B cell (primary cell): ENCODE measurements around the gene LAMA3. TPM values are rescaled to one million over a fixed set of nuclear protein-coding genes. Genes with fewer than 3 reads are reported as not detected.

ENCODE experiments used
- ATAC-seq: fragments of 200-7000 bp; cut with Tn5 transposase; one replicate; pipeline ENCODE4 v1.10.0; 2021; ENCODE audit warnings: low read depth, mild to moderate bottlenecking, moderate number of reproducible peaks, moderate library complexity
- CTCF ChIA-PET: fragments of 350-600 bp; sonication (Branson Sonifier 250); formaldehyde crosslinking; loops from one replicate; lab custom pipeline; 2021; ENCODE audit warnings: antibody characterized with exemption, inconsistent platforms; lab: Charles Lee
- POLR2A ChIA-PET: fragments of 350-600 bp; sonication (Branson Sonifier 250); formaldehyde crosslinking; loops from one replicate; lab custom pipeline; 2021; ENCODE audit warnings: antibody characterized with exemption; lab: Charles Lee
- DNase-seq: peaks from one replicate; pipeline ENCODE4 v3.0.0; 2013
- H2AFZ ChIP-seq: 2 replicates; pipeline ENCODE4 v1.6.1; 2012; ENCODE audit warnings: mild to moderate bottlenecking, low read depth, low read length; ENCODE audit not compliant: insufficient read depth, poor library complexity, severe bottlenecking
- H3K27ac ChIP-seq, 2 donors: 1 replicate in 1 of 2; 2 replicates in 1 of 2; pipeline ENCODE4 v1.5.1; 2012 to 2013; ENCODE audit warnings: low read length in 2 of 2, mild to moderate bottlenecking in 2 of 2, moderate library complexity in 1 of 2
- H3K27me3 ChIP-seq, 4 experiments: fragments of 200-600 bp in 1 of 4; sonication (generic) in 1 of 4; replicated peaks in 1 of 4; 1 replicate in 2 of 4; 2 replicates in 2 of 4; pipeline versions ENCODE4 v1.6.1 to v1.7.0; 2013 to 2016; ENCODE audit warnings: low read length in 3 of 4, mild to moderate bottlenecking in 2 of 4, mixed read lengths in 1 of 4, moderate library complexity in 1 of 4; ENCODE audit not compliant: insufficient read depth in 4 of 4, control insufficient read depth in 3 of 4; ENCODE audit errors: control extremely low read depth in 1 of 4
- H3K36me3 ChIP-seq, 2 experiments: replicated peaks in 1 of 2; 1 replicate in 1 of 2; 2 replicates in 1 of 2; pipeline versions ENCODE4 v1.6.1 to v1.7.1; 2013; ENCODE audit warnings: low read length in 1 of 2; ENCODE audit not compliant: insufficient read depth in 2 of 2, control insufficient read depth in 1 of 2; ENCODE audit errors: control extremely low read depth in 1 of 2, extremely low read depth in 1 of 2
- H3K4me1 ChIP-seq, 2 donors: fragments of 200-600 bp in 1 of 2; sonication (generic) in 1 of 2; 1 replicate in 1 of 2; 2 replicates in 1 of 2; pipeline versions ENCODE4 v1.5.1 to v1.6.1; 2013 to 2017; ENCODE audit warnings: low read length in 2 of 2; ENCODE audit not compliant: control insufficient read depth in 2 of 2, insufficient read depth in 2 of 2
- H3K4me2 ChIP-seq: replicated peaks from 2 replicates; pipeline ENCODE3; 2012; ENCODE audit warnings: mild to moderate bottlenecking, low read depth, low read length; ENCODE audit not compliant: poor library complexity, severe bottlenecking
- H3K4me3 ChIP-seq, 5 experiments: fragments of 200-600 bp in 1 of 5; sonication (generic) in 1 of 5; 1 replicate in 3 of 5; 2 replicates in 2 of 5; pipeline versions ENCODE4 v1.5.1 to v1.7.0; 2011 to 2016; ENCODE audit warnings: low read length in 4 of 5, mild to moderate bottlenecking in 4 of 5, low read depth in 2 of 5, control low read depth in 1 of 5, moderate library complexity in 1 of 5; ENCODE audit not compliant: insufficient read depth in 1 of 5; ENCODE audit errors: control extremely low read depth in 1 of 5, extremely low read depth in 1 of 5
- H3K79me2 ChIP-seq: fragments of 200-600 bp; sonication (generic); one replicate; pipeline ENCODE4 v1.6.0; 2016; ENCODE audit warnings: low read length; ENCODE audit not compliant: control insufficient read depth, insufficient read depth
- H3K9ac ChIP-seq: fragments of 200-600 bp; sonication (generic); 2 replicates; pipeline ENCODE4 v1.6.1; 2017; ENCODE audit warnings: mild to moderate bottlenecking, low read length, moderate library complexity
- H3K9me3 ChIP-seq, 3 donors: one replicate each; pipeline versions ENCODE4 v1.6.1 to v1.7.1; 2013; ENCODE audit warnings: low read length in 2 of 3; ENCODE audit not compliant: control insufficient read depth in 2 of 3, insufficient read depth in 1 of 3; ENCODE audit errors: control extremely low read depth in 1 of 3
- H4K20me1 ChIP-seq: 2 replicates; pipeline ENCODE4 v1.6.0; 2012; ENCODE audit warnings: mild to moderate bottlenecking, low read length; ENCODE audit not compliant: insufficient read depth, control insufficient read depth, poor library complexity, severe bottlenecking
- H3K27ac Mint-ChIP-seq: one replicate; pipeline ENCODE4 v1.8.0; 2021; ENCODE audit warnings: mixed read lengths
- H3K27me3 Mint-ChIP-seq: one replicate; pipeline ENCODE4 v1.8.0; 2021; ENCODE audit warnings: mixed read lengths
- H3K4me1 Mint-ChIP-seq: one replicate; pipeline ENCODE4 v1.8.0; 2021; ENCODE audit warnings: mixed read lengths
- H3K4me3 Mint-ChIP-seq: one replicate; pipeline ENCODE4 v1.8.0; 2021; ENCODE audit warnings: mixed read lengths
- H3K9me3 Mint-ChIP-seq: one replicate; pipeline ENCODE4 v1.8.0; 2022; ENCODE audit warnings: mixed read lengths; ENCODE audit not compliant: insufficient read depth
- EZH2 ChIP-seq: IDR thresholded peaks from 2 replicates; pipeline ENCODE4 v1.6.1; 2012; ENCODE audit warnings: borderline replicate concordance, low read depth, mild to moderate bottlenecking, moderate library complexity, low read length; ENCODE audit not compliant: insufficient read depth, poor library complexity, severe bottlenecking
- WGBS: methylation state at CpG from one replicate; pipeline ENCODE4 v1.1.5; 2013; ENCODE audit warnings: missing lambda C conversion rate; ENCODE audit not compliant: insufficient coverage; 5-methylcytosine and 5-hydroxymethylcytosine counted together
- intact Hi-C: fragments of 100-400 bp; cut with micrococcal nuclease; formaldehyde crosslinking; loops from one replicate; pipeline ENCODE4 v1.10.0; 2022
- polyA plus RNA-seq: library from polyadenylated mRNA; depleted of rRNA; stranded (reverse); fragments of >200 nt; gene quantifications from 2 replicates; pipeline ENCODE4 v1.2.3, GENCODE V29; 2012
- total RNA-seq, 2 donors: library from RNA; stranded (reverse); fragments of 120-200 nt in 1 of 2; gene quantifications; 1 replicate in 1 of 2; 2 replicates in 1 of 2; pipeline versions ENCODE4 v1.2.3 to v1.2.4, GENCODE V29; 2013 to 2022
- TF ChIP-seq, protein P1 (sequence below): fragments of 200-600 bp; IDR thresholded peaks from one replicate; pipeline ENCODE4 v1.8.0; 2022; ENCODE audit warnings: antibody characterized with exemption, mild to moderate bottlenecking

LAMA3 gene
- total and polyA plus RNA-seq, 2 donors (not counting 1 experiment from before 2014, with no cell fraction given): 0.03 to 0.32 TPM

DNA sequence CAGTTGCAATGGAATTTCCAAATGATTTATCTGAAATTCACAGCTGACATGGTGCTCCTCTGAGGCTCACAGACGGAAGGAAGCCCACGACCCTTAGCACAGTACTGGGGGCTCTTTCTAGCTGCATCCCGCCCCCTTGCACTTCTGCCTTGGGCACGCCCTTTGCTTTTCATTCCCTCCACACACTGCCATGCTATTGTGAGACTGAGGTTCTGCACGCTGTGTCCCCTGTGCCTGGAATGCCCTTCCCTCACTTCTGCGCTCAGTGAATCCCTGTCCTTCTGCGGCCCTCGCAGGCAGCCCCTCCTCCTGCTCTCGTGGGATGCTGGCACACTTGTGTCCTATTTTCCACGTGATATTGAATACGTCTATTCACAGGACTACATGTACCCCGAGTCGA, 189.9 kb downstream of the LAMA3 start:
- no peaks in the 10 kb centered on the region for H3K9me3 Mint-ChIP-seq
- H3K36me3 ChIP-seq: no peaks in the 10 kb centered on the region
- H2AFZ ChIP-seq: no peak overlapping the region
- TF ChIP-seq, protein P1, sequence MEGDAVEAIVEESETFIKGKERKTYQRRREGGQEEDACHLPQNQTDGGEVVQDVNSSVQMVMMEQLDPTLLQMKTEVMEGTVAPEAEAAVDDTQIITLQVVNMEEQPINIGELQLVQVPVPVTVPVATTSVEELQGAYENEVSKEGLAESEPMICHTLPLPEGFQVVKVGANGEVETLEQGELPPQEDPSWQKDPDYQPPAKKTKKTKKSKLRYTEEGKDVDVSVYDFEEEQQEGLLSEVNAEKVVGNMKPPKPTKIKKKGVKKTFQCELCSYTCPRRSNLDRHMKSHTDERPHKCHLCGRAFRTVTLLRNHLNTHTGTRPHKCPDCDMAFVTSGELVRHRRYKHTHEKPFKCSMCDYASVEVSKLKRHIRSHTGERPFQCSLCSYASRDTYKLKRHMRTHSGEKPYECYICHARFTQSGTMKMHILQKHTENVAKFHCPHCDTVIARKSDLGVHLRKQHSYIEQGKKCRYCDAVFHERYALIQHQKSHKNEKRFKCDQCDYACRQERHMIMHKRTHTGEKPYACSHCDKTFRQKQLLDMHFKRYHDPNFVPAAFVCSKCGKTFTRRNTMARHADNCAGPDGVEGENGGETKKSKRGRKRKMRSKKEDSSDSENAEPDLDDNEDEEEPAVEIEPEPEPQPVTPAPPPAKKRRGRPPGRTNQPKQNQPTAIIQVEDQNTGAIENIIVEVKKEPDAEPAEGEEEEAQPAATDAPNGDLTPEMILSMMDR: no peak
- no peak for TF ChIP-seq EZH2
- DNase-seq (no peak), ATAC-seq (no peak)
- H3K27ac Mint-ChIP-seq: no peak overlapping the region
- H3K4me3 ChIP-seq: no peak overlapping the region
- H3K9me3 ChIP-seq: no peaks in the 10 kb centered on the region
- no peaks in the 10 kb centered on the region for H3K4me1 Mint-ChIP-seq
- ChIA-PET CTCF (no interaction called here), POLR2A (no interaction called here)
- H3K9ac ChIP-seq: no peak overlapping the region
- 87% methylated on average over 10 of the region's 13 CpGs for WGBS
- no peak overlapping the region for H3K27ac ChIP-seq
- no peaks in the 10 kb centered on the region for H3K27me3 ChIP-seq
- no peaks in the 10 kb centered on the region for H3K79me2 ChIP-seq
- H4K20me1 ChIP-seq: no peaks in the 10 kb centered on the region
- peaks cover 17% of the 10 kb centered on the region for H3K27me3 Mint-ChIP-seq
- H3K4me3 Mint-ChIP-seq: no peak overlapping the region
- no peak overlapping the region for H3K4me2 ChIP-seq
- intact Hi-C loops: no loop called here
- no peaks in the 10 kb centered on the region for H3K4me1 ChIP-seq

DNA sequence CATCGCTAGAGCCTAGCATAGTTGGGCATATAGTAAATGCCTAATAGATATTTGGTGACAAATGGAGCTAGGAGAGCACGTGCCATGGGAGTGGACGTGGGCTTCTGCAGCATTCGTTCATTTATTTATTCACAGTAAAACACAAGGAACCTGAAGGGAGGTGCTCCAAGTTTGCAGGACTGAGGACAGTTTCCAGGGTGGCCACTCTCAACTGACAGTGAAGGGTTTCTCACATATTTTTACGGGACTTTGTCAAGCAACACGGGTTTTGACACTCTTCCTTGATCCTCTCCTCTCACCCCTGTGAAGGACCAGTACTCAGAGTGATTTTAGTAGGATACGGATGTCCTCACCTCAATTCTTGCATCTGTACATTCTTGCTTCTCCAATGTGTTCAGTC, 190.3 kb downstream of the LAMA3 start:
- no peaks in the 10 kb centered on the region for H3K36me3 ChIP-seq
- no peaks in the 10 kb centered on the region for H3K4me1 ChIP-seq
- no peak overlapping the region for H3K4me3 ChIP-seq
- no peak overlapping the region for H2AFZ ChIP-seq
- CTCF ChIA-PET: no interaction called here
- intact Hi-C loops: no loop called here
- H3K4me2 ChIP-seq: no peak overlapping the region
- POLR2A ChIA-PET: no interaction called here
- no peak overlapping the region for H3K27ac Mint-ChIP-seq
- no peak overlapping the region for H3K9ac ChIP-seq
- H3K27me3 ChIP-seq: no peaks in the 10 kb centered on the region
- H4K20me1 ChIP-seq: no peaks in the 10 kb centered on the region
- WGBS: no CpG with 5 or more reads among the region's 7 CpGs
- no peaks in the 10 kb centered on the region for H3K9me3 Mint-ChIP-seq
- H3K79me2 ChIP-seq: no peaks in the 10 kb centered on the region
- DNase-seq: no peak
- H3K4me1 Mint-ChIP-seq: no peaks in the 10 kb centered on the region
- no peaks in the 10 kb centered on the region for H3K9me3 ChIP-seq
- H3K4me3 Mint-ChIP-seq: no peak overlapping the region
- peaks cover 17% of the 10 kb centered on the region for H3K27me3 Mint-ChIP-seq
- no peak for ATAC-seq
- no peak for TF ChIP-seq EZH2
- TF ChIP-seq, protein P1: no peak
- H3K27ac ChIP-seq: no peak overlapping the region
